HCT116 (cell line): ENCODE data around the gene GALNS. TPM values are rescaled to one million over a fixed set of nuclear protein-coding genes. Genes with fewer than 3 reads are reported as not detected.

Experiments
- ATAC-seq: fragments of 200-7000 bp; cut with Tn5 transposase; 2 replicates; pipeline ENCODE4 v1.9.1; 2020; ENCODE audit warnings: mild to moderate bottlenecking, moderate library complexity
- BruUV-seq: library from RNA; stranded (reverse); fragments of 400-500 nt; replicated peaks from 2 replicates; lab custom pipeline; 2021; lab: Mats Ljungman, UMichigan
- CTCF ChIA-PET: fragments of 300-600 bp; sonication (Branson Sonifier 250); formaldehyde crosslinking; loops from one replicate; lab custom pipeline; 2021; ENCODE audit warnings: antibody characterized with exemption; lab: Charles Lee
- POLR2A ChIA-PET: fragments of 300-600, 350-600 bp; sonication (Branson Sonifier 250); formaldehyde crosslinking; loops from one replicate; lab custom pipeline; 2021; ENCODE audit warnings: antibody characterized with exemption; lab: Charles Lee
- RAD21 ChIA-PET, 2 experiments: fragments of 300-600 bp; sonication (Branson Sonifier 250); formaldehyde crosslinking; loops; one replicate each; lab custom pipeline; 2023; ENCODE audit warnings: low total read pairs in 2 of 2; ENCODE audit not compliant: uncharacterized antibody in 2 of 2, unreplicated experiment in 2 of 2, low non-redundant PET in 1 of 2; lab: Charles Lee
- DNase-seq: peaks from one replicate; pipeline ENCODE4 v3.0.0-alpha.2; 2010; ENCODE audit warnings: low read depth, low spot score
- H2AFZ ChIP-seq: fragments of 200-600 bp; shearing (Covaris generic), sonication (generic); 2 replicates; pipeline ENCODE4 v1.6.1; 2017; ENCODE audit warnings: low read depth, mixed run types, mixed read lengths, antibody characterized with exemption, low read length; ENCODE audit not compliant: poor library complexity, severe bottlenecking
- H3K27ac ChIP-seq: 2 replicates; pipeline ENCODE4 v1.5.1; 2012; ENCODE audit warnings: low read depth, low read length
- H3K27me3 ChIP-seq: fragments of 200-600 bp; sonication (generic); 2 replicates; pipeline ENCODE4 v1.6.1; 2016; ENCODE audit warnings: mixed run types, low read length, mixed read lengths; ENCODE audit not compliant: insufficient read depth
- H3K36me3 ChIP-seq, 2 experiments: fragments of 200-500 bp in 1 of 2; fragments of 200-600 bp in 1 of 2; sonication (Bioruptor generic) in 1 of 2; sonication (generic) in 1 of 2; 2 replicates each; pipeline versions ENCODE4 v1.5.1 to v1.6.1; 2014 to 2016; ENCODE audit warnings: low read length in 2 of 2, inconsistent platforms in 1 of 2, mixed read lengths in 1 of 2, mixed run types in 1 of 2; ENCODE audit not compliant: insufficient read depth in 2 of 2, control insufficient read depth in 1 of 2
- H3K4me1 ChIP-seq, 2 experiments: fragments of 200-600 bp in 1 of 2; sonication (generic) in 1 of 2; 2 replicates each; pipeline versions ENCODE4 v1.5.1 to v1.6.1; 2012 to 2017; ENCODE audit warnings: low read length in 2 of 2, inconsistent platforms in 1 of 2, mild to moderate bottlenecking in 1 of 2, mixed read lengths in 1 of 2, mixed run types in 1 of 2, moderate library complexity in 1 of 2; ENCODE audit not compliant: insufficient read depth in 2 of 2, control insufficient read depth in 1 of 2
- H3K4me2 ChIP-seq: fragments of 200-600 bp; sonication (generic); 2 replicates; pipeline ENCODE4 v1.6.1; 2017; ENCODE audit warnings: mixed run types, low read length, mixed read lengths
- H3K4me3 ChIP-seq, 2 experiments: fragments of 200-600 bp in 1 of 2; sonication (generic) in 1 of 2; replicated peaks in 1 of 2; 2 replicates each; pipeline ENCODE4 v1.5.1; 2011 to 2016; ENCODE audit warnings: low read length in 2 of 2, control low read depth in 1 of 2, low read depth in 1 of 2, mild to moderate bottlenecking in 1 of 2, mixed read lengths in 1 of 2, mixed run types in 1 of 2
- H3K79me2 ChIP-seq: fragments of 200-600 bp; sonication (generic); 2 replicates; pipeline ENCODE4 v1.6.1; 2017; ENCODE audit warnings: mild to moderate bottlenecking, mixed run types, low read length, moderate library complexity, mixed read lengths; ENCODE audit not compliant: insufficient read depth
- H3K9ac ChIP-seq: fragments of 200-600 bp; sonication (generic); 2 replicates; pipeline ENCODE4 v1.6.1; 2016; ENCODE audit warnings: low read length, mixed read lengths
- H3K9me2 ChIP-seq: fragments of 200-600 bp; sonication (generic), shearing (Covaris generic); 2 replicates; pipeline ENCODE4 v1.6.1; 2017; ENCODE audit warnings: mixed run types, mild to moderate bottlenecking, moderate library complexity; ENCODE audit not compliant: insufficient read depth
- H3K9me3 ChIP-seq, 2 experiments: fragments of 200-500 bp in 1 of 2; fragments of 200-600 bp in 1 of 2; sonication (Bioruptor generic) in 1 of 2; sonication (generic) in 1 of 2; 2 replicates each; pipeline ENCODE4 v1.6.1; 2014 to 2017; ENCODE audit warnings: low read length in 2 of 2, mixed read lengths in 2 of 2, inconsistent platforms in 1 of 2, low read depth in 1 of 2, mild to moderate bottlenecking in 1 of 2, mixed run types in 1 of 2, moderate library complexity in 1 of 2; ENCODE audit not compliant: control insufficient read depth in 1 of 2, insufficient read depth in 1 of 2
- H4K20me1 ChIP-seq: fragments of 200-600 bp; sonication (generic), shearing (Covaris generic); 2 replicates; pipeline ENCODE4 v1.6.1; 2017; ENCODE audit warnings: mixed run types, mild to moderate bottlenecking, moderate library complexity; ENCODE audit not compliant: insufficient read depth
- CEBPB ChIP-seq: IDR thresholded peaks from 2 replicates; pipeline ENCODE4 v1.6.1; 2012; ENCODE audit warnings: low read depth
- EGR1 ChIP-seq: IDR thresholded peaks from 2 replicates; pipeline ENCODE4 v1.6.1; 2012; ENCODE audit warnings: low read depth
- ELF1 ChIP-seq: IDR thresholded peaks from 2 replicates; pipeline ENCODE4 v1.6.1; 2012; ENCODE audit warnings: low read depth, borderline replicate concordance
- EZH2 ChIP-seq: fragments of 200-600 bp; sonication (generic); IDR thresholded peaks from 2 replicates; pipeline ENCODE4 v1.6.1; 2017; ENCODE audit warnings: antibody characterized with exemption, mixed run types
- EZH2phosphoT487 ChIP-seq: fragments of 200-600 bp; IDR thresholded peaks from 2 replicates; pipeline ENCODE4 v1.6.1; 2018; ENCODE audit warnings: antibody characterized with exemption, borderline replicate concordance
- FOSL1 ChIP-seq: IDR thresholded peaks from 2 replicates; pipeline ENCODE4 v1.6.1; 2012; ENCODE audit warnings: low read depth
- POLR2A ChIP-seq: IDR thresholded peaks from 2 replicates; pipeline ENCODE4 v1.7.0; 2011; ENCODE audit warnings: borderline replicate concordance; ENCODE audit not compliant: insufficient read depth, insufficient read length; ENCODE audit errors: extremely low read depth
- POLR2AphosphoS5 ChIP-seq: IDR thresholded peaks from 2 replicates; pipeline ENCODE4 v1.6.1; 2011; ENCODE audit warnings: mild to moderate bottlenecking, low read depth, low read length, moderate library complexity
- SIN3A ChIP-seq: IDR thresholded peaks from 2 replicates; pipeline ENCODE4 v1.6.1; 2012; ENCODE audit warnings: low read depth
- SP1 ChIP-seq: IDR thresholded peaks from 2 replicates; pipeline ENCODE4 v1.6.1; 2012; ENCODE audit warnings: low read depth
- TCF7L2 ChIP-seq: IDR thresholded peaks from 2 replicates; pipeline ENCODE4 v1.7.0; 2011; ENCODE audit warnings: borderline replicate concordance, inconsistent platforms; ENCODE audit not compliant: insufficient read depth, insufficient read length; ENCODE audit errors: extremely low read depth
- YY1 ChIP-seq: IDR thresholded peaks from 2 replicates; pipeline ENCODE4 v1.6.1; 2011; ENCODE audit warnings: low read length, low read depth, moderate library complexity, mild to moderate bottlenecking; ENCODE audit not compliant: insufficient replicate concordance; ENCODE audit errors: extremely low read depth
- intact Hi-C: fragments of 100-400 bp; cut with micrococcal nuclease; formaldehyde crosslinking; loops from 2 replicates; pipeline ENCODE4 v1.10.0; 2022
- total RNA-seq: library from RNA; stranded (reverse); gene quantifications from one replicate; pipeline ENCODE4 v1.2.1, GENCODE V29; 2021; ENCODE audit not compliant: unreplicated experiment
- TF ChIP-seq, protein P1 (sequence below): IDR thresholded peaks from 2 replicates; pipeline ENCODE4 v1.6.1; 2012
- TF ChIP-seq, protein P2 (sequence below), 3 experiments: fragments of 200-600 bp in 1 of 3; sonication (generic) in 1 of 3; IDR thresholded peaks in 2 of 3; conservative IDR thresholded peaks in 1 of 3; 2 replicates each; pipeline ENCODE4 v1.5.1; 2012 to 2017; ENCODE audit warnings: low read depth in 2 of 3, low read length in 2 of 3, antibody characterized with exemption in 1 of 3, borderline replicate concordance in 1 of 3, control low read depth in 1 of 3, mild to moderate bottlenecking in 1 of 3, mixed read lengths in 1 of 3, mixed run types in 1 of 3, moderate library complexity in 1 of 3; ENCODE audit not compliant: insufficient read depth in 1 of 3

GALNS gene
- total RNA-seq, 1 experiment from 2014 or later: 44.6 TPM

DNA sequence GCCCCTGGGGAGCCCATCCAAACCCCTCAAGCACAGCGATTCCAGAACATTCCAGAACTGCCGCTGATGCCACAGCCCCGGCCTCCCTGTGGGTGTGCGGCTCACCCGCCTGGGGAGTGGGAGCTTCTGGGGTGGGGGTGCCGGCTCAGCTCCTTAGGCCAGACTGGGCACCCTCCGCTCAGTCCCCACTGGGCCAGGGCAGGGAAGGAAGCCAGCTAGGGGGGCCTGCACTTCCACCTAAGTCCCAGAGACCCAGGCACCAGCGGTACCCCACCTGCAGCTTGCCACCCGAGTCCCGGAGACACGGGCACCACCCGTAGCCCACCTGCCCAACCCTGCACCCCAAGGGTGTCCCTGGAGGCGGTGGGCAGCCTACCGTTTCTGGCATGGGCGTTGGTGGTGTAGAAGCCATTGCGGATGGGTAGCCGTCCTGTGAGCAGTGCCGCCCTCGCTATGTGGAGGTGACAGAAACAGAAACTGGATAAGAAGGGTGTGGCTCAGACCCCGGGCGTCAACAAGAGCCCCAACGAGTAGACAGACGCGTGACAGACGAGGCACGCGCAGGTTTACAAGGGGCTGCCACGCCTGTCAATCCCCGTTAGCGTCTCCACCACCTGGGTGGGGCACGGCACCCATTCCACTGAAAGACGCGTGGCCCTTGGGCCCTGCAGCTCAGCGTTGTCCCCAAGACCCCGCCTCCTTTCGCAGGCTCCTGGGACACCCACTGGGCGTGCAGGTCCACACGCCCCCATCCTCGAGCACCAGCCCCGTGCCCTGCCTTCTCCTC is 15.0 kb downstream of the GALNS start:
- Histone ChIP-seq H3K4me2 (no peak overlapping the region), H3K79me2 (no peaks in the 10 kb centered on the region), H3K36me3 (no peaks in the 10 kb centered on the region), H3K9me3 (no peaks in the 10 kb centered on the region), H3K4me1 (no peaks in the 10 kb centered on the region), H3K9me2 (no peaks in the 10 kb centered on the region), H4K20me1 (no peaks in the 10 kb centered on the region), H3K4me3 (no peak overlapping the region), H3K27ac (no peak overlapping the region), H3K27me3 (no peaks in the 10 kb centered on the region), H3K9ac (no peak overlapping the region), H2AFZ (no peak overlapping the region)
- RAD21 ChIA-PET: no interaction called here
- POLR2A ChIA-PET: no interaction called here
- intact Hi-C loops: no loop called here
- TF ChIP-seq SIN3A: no peak
- TF ChIP-seq FOSL1: no peak
- TF ChIP-seq, protein P1, sequence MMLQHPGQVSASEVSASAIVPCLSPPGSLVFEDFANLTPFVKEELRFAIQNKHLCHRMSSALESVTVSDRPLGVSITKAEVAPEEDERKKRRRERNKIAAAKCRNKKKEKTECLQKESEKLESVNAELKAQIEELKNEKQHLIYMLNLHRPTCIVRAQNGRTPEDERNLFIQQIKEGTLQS: no peak
- no peak for TF ChIP-seq EGR1
- TF ChIP-seq POLR2A: no peak
- TF ChIP-seq EZH2phosphoT487: no peak
- TF ChIP-seq, protein P2, sequence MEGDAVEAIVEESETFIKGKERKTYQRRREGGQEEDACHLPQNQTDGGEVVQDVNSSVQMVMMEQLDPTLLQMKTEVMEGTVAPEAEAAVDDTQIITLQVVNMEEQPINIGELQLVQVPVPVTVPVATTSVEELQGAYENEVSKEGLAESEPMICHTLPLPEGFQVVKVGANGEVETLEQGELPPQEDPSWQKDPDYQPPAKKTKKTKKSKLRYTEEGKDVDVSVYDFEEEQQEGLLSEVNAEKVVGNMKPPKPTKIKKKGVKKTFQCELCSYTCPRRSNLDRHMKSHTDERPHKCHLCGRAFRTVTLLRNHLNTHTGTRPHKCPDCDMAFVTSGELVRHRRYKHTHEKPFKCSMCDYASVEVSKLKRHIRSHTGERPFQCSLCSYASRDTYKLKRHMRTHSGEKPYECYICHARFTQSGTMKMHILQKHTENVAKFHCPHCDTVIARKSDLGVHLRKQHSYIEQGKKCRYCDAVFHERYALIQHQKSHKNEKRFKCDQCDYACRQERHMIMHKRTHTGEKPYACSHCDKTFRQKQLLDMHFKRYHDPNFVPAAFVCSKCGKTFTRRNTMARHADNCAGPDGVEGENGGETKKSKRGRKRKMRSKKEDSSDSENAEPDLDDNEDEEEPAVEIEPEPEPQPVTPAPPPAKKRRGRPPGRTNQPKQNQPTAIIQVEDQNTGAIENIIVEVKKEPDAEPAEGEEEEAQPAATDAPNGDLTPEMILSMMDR (IDR thresholded peaks at IDR 0.05 in 2 of 3, conservative IDR thresholded peaks at IDR 0.05 in 1 of 3; ENCODE audit: borderline replicate concordance in 1 of 3, insufficient read depth in 1 of 3, low read depth in 2 of 3, low read length in 2 of 3): no peak
- no peak for TF ChIP-seq TCF7L2
- no peak for TF ChIP-seq SP1
- no peak for TF ChIP-seq CEBPB
- no peak for TF ChIP-seq POLR2AphosphoS5
- TF ChIP-seq YY1: no peak
- TF ChIP-seq EZH2: no peak
- no peak for TF ChIP-seq ELF1
- no TSS peak for BruUV-seq
- no peak for ATAC-seq
- DNase-seq: no peak
- CTCF ChIA-PET: no interaction called here
